ENCODE measurements around the gene STT3B.

Gene STT3B

GRCh38 chr3:31659246-31659645 is 126.5 kb downstream of the STT3B start:
- no peak for DNase-seq

- no peak for DNase-seq
Observed at GRCh38 chr3:31661286-31661685, 128.6 kb downstream of the STT3B start.

- no peak for DNase-seq
Observed at GRCh38 chr3:31661993-31662670, 129.4 kb downstream of the STT3B start.

GRCh38 chr3:31664031-31664430 is 131.3 kb downstream of the STT3B start:
- DNase-seq: no peak

GRCh38 chr3:31667582-31667981 is 134.9 kb downstream of the STT3B start:
- no peak for DNase-seq

- DNase-seq: no peak
Observed at GRCh38 chr3:31668242-31668641, 135.5 kb downstream of the STT3B start.

GRCh38 chr3:31670136-31670535 is 137.4 kb downstream of the STT3B start:
- DNase-seq: no peak

- DNase-seq: no peak
Observed at GRCh38 chr3:31670722-31671121, 138.0 kb downstream of the STT3B start.

GRCh38 chr3:31671451-31671850 is 138.7 kb downstream of the STT3B start:
- no peak for DNase-seq

- DNase-seq: no peak
Observed at GRCh38 chr3:31671976-31672375, 139.3 kb downstream of the STT3B start.

GRCh38 chr3:31673950-31674349 is 141.2 kb downstream of the STT3B start:
- no peak for DNase-seq

GRCh38 chr3:31676556-31676955 is 143.8 kb downstream of the STT3B start:
- DNase-seq: no peak

GRCh38 chr3:31680072-31680870 is 147.5 kb downstream of the STT3B start:
- DNase-seq: no peak
